ENCODE measurements around the gene OTUD1.

DNA sequence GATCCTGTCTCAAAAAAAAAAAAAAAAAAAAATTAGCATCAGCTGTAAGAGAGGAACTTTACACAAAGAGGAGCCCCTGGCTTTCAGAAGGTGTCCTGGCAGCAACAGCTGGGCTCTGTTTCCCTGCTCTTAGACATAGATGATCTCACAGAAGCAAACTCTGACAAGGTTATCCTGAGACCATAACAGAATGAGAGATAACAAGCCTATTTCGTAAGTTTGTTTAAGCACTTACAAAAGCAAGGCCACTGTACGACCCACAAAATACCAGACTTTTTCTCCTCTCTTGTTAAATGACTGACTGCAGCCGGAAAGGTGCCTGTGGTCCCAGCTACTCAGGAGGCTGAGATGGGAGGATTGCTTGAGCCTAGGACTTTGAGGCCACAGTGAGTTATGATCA is 33.3 kb upstream of the OTUD1 start:
- TF ChIP-seq, protein P1, sequence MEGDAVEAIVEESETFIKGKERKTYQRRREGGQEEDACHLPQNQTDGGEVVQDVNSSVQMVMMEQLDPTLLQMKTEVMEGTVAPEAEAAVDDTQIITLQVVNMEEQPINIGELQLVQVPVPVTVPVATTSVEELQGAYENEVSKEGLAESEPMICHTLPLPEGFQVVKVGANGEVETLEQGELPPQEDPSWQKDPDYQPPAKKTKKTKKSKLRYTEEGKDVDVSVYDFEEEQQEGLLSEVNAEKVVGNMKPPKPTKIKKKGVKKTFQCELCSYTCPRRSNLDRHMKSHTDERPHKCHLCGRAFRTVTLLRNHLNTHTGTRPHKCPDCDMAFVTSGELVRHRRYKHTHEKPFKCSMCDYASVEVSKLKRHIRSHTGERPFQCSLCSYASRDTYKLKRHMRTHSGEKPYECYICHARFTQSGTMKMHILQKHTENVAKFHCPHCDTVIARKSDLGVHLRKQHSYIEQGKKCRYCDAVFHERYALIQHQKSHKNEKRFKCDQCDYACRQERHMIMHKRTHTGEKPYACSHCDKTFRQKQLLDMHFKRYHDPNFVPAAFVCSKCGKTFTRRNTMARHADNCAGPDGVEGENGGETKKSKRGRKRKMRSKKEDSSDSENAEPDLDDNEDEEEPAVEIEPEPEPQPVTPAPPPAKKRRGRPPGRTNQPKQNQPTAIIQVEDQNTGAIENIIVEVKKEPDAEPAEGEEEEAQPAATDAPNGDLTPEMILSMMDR (IDR thresholded peaks at IDR 0.05): no peak
- TF ChIP-seq POLR2A (IDR thresholded peaks at IDR 0.05): no peak
